AG20443 (cell line): ENCODE results near the gene IL1R2.
A peak's percentile ranks its signal among the peaks of the same experiment; 100 is the strongest.

ENCODE experiments used
- DNase-seq: peaks from one replicate; pipeline ENCODE4 v3.0.0; 2012; ENCODE audit warnings: low spot score, mixed read lengths

Gene IL1R2

DNA sequence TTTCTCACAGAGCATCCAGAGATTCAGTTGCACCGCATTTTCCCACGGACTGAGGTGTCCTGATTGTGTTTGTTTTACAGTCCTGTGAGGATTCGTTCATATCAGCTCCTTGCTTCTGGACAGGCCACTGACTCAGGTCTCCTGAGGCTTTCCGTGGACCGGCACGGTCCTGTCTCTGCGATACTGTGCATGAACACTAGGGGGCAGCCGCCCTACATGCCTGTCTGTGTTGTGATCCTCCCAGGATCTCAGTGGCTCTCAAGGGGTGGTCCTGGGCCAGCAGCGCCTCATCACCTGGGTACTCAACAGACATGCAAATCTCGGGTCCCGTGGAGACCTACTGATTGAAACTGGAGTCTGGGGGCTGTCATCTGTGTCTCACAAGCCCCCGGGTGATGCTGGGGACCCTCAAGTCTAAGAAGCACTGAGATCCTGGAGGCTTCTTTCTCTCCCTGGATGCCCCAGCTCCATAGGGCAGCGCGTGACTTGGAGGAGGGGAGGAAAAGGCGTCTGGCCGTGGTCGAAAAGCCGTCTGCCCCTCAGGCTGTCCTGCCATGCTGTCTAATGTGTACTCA lies 28.9 kb downstream of the IL1R2 start:
- DNase-seq, result peak; percentile 89

DNA sequence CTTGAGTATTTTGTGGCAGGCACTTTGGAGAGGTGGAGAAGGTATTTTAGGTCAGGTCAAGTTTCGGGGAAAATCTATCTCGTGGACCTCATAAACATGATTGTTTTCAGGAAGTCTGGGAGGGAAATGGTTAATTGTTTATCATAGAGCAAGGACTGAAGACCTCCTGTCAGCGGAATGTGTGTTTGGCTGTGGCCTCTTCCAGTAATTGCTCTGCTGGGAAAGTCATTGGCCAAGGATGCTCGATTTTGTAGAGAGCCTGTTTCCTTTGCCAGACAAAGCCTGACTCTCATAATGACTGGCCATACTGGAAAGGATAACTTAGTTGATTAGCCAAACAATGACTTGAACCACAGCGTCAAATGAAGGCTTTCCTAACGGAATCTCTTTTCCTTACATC lies 30.0 kb downstream of the IL1R2 start:
- DNase-seq, result peak; percentile 45

DNA sequence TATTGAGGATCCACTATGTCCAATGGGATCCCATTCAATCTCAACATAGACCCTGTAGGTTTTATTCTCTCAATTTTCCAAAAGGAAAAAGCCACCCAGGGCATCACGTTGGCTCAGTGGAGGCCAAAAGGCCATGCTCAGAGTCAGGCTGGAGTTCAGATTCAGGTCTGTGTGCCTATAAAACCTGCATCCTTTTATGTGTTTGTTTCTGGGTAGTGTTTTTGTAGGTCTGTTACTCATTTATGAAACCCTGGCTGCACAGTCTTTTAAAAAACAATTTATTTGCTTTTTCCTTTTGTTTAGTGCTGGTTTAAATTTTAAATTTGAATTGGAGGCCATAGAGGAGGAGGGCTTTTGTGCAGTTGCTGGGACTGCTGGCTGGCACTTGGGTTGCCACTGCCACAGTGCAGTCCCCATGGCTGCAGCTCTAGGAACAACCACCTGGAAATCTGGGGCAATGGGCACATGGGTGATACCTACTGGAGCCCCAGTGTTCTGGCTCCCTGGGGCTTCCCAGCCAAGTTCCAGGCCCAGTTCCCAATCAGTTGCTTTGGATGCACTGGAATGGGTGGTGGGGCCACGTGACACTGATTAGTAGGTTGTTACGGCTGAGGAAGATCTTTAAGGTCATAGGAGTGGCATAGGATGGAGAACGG lies 31.3 kb downstream of the IL1R2 start:
- no peak for DNase-seq

DNA sequence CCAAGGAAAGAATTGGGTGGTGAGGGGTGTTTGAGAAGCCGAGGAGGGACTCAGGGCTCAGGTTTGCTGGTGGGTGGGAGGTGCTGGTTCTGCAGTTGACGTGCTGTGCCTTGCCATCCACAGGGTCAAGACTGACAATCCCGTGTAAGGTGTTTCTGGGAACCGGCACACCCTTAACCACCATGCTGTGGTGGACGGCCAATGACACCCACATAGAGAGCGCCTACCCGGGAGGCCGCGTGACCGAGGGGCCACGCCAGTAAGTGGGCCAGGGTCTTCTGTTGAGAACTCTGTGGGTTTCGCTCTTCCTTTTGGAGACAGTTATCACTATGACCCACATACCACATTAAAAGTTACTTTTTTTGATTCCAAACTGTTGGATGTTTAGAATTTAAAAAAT lies 32.6 kb downstream of the IL1R2 start:
- no peak for DNase-seq

DNA sequence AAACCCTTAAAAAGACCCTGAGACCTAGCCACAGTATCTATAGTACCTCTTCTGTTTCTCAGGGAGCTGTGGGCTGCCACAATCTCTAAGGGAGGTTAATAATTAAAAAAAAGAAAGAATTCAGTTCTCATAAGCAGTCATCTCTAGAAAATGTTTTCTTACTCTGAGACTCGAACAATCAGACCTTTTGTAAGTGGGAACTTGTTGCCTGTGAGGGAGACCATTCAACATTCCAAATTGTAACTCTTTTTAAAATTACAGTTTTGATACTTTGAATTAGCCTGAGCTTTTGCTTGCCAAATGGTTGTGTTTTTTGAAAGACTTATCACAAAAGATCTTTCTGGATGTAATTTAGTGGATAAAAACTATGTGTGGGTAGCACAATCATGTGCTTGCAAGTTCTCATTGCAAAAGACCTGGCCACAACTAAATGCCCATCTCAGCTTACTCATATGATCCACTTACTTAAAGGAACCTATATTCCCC lies 33.3 kb downstream of the IL1R2 start:
- DNase-seq, result peak; percentile 28

DNA sequence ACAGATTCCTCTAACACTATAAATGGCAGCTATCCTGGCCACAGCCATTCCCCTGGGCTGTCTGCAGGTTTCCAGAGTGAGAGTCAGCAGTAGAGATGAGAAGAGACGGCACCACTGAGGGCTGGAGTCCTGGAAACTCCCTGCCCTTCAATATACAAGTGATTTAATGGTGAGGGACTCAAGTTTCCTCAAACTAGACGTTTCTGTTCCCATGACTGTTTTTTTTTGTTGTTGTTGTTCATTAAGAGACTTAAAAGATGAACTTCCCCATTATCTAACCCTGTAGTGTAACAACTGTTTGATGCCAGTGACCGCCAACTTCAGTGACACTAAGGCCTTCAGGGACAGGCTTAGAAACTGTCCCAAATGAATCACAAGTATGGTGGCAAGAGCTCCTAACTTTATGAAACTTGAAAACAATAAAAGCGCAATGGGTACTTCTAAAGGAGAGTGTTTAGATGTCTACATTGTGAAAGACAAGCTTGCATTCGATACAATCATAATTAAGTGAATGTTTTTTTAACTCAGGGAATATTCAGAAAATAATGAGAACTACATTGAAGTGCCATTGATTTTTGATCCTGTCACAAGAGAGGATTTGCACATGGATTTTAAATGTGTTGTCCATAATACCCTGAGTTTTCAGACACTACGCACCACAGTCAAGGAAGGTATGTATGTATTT lies 34.0 kb downstream of the IL1R2 start:
- no peak for DNase-seq

DNA sequence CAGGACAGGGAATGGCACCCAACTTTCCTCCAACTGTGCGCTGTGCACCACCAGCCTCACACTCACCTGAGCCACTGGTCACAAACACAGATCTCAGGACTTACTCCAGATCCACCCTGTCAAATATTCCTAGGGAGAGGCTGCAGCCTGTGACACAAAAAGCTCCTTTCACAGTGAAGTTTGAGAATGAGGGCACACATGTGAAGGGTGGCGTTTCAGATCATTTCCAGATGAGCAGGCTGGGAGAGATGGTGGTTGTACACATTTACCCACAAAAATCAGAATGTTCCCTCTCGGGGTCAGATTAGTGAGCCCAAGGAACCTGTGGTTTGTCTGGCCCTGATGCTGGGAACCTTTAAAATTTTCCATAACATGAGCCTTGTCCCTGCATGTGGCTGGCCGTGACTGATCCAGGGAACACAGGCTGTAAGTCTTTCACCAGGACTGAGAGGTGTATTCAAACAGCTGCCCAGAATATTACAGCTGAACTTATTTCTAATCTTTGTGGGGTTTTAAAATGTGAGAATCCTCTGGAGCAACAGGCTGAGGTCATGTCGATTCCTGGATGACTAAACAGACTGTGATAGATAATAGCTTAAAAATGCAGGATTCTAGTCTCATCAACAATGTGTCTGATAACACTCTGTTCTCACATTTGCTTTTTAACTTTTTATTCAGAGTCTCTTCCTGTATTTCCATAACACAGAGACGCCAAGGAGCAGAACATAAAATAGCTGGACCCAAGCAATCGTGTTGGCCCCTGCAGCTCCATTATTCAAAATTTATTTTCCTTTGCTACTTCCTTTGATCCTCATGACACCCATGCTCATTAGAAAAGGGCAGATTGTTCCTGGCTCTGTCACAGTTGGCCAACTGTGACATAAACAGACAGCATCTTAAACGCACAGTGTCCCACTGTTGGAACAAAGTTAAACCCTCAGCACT lies 35.5 kb downstream of the IL1R2 start:
- peak; percentile 70 for DNase-seq

DNA sequence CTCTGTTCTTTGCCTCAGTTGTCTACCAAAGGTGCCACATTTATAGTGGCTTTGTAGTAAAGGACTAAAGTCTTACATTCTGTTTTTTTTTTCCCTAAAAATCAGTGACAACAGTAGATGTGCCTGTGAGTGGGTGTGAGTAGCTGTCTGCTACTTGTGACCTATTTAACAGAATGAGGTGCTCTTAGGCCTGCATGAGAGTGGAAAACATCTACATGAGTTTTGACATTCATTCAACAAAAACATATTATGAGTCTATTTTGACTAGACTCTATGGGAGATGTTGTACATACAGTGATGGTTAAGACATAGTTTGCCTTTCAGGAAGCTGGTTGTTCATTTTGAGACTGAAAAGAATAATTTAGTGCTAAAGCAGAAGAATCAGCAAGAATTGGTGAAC lies 36.7 kb downstream of the IL1R2 start:
- DNase-seq, result no peak

DNA sequence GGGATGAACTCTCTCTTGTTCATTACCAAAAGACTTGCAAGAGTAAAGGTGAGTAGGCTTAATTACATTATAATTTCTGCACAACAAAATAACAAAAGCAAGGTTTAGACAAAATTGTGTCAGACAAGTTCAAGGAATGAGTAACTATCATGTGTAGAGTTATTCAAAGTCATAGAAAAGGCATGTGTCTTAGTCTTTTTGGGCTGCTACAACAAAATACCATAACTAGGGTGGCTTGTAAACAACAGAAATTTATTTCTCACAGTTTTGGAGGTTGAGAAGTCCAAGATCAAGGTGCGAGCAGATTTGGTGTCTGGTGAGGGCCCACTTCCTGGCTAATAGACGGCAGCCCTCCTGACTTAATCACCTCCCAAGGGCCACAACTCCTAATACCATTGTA lies 37.6 kb downstream of the IL1R2 start:
- no peak for DNase-seq

DNA sequence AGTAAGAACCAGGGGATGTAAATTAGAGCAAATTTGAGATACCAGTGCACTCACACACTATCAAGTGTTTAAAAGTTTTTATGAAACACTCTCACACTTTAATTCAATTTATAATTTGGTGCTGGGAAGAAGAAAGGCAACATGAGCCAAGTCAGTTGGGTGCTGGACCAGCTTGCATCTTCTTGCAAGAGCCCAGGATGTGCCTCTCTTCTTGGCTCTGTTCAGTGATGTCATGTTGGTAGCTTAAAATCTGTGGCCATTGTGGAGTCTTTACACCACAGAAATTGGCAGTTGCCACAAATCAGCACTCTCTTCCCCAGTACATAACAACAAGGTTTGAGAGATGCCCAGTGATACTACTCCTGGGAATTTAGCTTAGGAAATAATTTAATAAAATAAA lies 38.2 kb downstream of the IL1R2 start:
- DNase-seq, result no peak

DNA sequence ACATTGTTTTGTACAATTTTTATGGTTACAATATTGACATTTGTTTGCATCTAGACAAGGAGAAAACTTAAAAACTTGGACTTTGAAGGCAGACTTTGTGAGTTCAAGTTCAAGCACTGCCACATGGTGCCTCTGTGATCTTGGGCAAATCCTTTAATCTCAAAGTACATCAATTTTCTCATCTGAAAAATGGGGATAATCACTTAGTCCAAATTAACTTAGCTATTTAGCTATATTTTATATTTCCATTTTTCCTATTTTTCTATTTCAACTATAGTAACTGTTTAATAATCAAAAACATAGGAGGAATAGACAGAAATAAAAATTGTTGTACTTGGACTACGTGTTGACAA lies 38.7 kb downstream of the IL1R2 start:
- no peak for DNase-seq

DNA sequence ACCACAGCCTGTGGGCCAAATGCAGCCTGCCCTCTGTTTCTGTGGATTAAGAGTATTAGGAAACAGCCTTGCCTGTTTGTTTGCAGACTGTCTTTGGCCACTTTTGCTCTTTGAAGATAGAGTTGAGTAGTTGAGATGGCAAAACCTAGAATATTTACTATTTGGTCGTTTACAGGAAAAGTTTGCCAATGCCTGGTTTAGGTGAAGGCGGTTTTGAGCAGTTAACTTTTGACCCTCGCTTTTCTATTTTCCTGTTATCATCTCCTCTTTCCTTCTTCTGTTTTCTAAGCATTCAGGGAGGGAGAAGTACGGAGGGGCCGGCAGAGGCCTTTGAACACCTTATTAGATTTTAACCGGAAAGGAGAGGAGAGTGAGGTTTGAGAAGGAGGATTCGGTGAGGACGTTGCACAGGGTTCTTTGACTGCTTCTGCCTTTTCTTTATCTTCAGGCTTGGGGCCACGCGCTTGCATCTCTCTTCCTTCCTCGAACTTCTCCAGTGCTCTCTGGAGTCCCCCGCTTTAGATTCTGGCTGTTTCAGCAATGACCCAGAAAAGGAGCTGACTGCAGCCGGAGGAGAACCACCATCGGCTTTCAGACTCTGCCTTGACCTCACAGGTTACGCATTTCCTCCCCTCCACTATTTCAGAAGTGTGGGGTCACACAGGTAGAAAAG lies 39.2 kb downstream of the IL1R2 start:
- no peak for DNase-seq

DNA sequence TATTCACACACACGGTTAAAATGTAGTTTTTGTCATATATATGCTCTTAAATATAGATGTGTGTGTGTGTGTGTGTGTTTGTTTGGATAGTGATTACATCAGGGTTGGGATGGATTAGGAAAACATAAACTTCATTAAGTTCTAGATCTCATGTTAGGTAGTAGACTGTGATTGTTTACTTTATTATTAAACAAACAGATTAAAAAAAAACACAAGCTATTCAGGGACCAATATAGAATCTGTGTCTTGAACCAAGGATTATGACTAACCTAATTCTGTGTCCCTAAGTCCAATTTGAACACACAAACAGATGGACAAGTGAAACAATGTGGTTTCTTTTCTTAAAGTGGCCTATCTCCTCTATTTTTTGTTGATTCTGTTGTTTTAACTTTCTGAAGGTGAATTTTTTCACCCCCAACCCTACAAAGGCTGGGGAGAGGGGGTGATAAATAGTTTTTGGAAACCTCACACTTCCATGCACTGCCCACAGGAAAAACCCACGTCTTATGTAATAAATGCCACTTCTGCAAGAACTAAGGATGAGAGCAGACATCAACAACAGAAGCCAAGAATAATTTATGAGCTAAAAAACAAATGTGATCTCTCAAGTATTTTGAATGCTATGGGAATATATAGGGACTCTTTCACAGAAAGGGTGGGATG lies 40.7 kb downstream of the IL1R2 start:
- no peak for DNase-seq

DNA sequence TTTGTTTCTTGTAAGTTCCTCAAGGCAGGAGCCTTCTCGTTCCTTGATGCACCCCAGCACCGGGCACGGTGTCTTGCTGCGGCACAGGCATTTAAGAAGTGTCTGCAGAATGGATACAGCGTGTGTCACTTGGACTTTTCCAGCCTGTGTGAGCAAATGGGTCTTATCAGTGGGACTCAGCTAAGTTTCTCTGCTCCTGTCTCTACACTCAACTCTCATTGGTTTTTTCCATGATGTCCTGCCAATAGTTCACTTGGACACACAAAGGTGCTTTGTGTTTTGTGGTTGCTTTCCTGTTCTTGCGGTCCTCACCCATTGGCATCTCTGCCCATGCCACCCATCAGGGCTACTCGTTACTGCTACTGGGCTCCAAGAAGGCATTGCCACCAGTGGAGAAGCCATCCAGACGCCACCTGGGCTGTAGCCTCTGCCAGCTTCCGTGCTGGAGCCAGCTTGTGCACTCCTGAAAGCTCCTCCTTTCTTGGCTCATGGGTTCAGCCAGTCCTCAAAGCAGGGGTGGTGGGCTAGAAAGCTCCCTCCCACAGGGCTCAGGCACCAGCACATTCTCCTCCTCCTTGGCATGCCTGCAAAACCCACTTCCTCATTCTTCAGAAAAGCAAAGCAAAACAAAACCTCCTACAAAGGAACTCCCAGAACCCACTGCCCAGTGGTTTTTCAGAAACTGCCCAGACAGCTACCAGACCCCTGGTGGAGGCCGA lies 41.4 kb downstream of the IL1R2 start:
- peak; percentile 50 for DNase-seq

DNA sequence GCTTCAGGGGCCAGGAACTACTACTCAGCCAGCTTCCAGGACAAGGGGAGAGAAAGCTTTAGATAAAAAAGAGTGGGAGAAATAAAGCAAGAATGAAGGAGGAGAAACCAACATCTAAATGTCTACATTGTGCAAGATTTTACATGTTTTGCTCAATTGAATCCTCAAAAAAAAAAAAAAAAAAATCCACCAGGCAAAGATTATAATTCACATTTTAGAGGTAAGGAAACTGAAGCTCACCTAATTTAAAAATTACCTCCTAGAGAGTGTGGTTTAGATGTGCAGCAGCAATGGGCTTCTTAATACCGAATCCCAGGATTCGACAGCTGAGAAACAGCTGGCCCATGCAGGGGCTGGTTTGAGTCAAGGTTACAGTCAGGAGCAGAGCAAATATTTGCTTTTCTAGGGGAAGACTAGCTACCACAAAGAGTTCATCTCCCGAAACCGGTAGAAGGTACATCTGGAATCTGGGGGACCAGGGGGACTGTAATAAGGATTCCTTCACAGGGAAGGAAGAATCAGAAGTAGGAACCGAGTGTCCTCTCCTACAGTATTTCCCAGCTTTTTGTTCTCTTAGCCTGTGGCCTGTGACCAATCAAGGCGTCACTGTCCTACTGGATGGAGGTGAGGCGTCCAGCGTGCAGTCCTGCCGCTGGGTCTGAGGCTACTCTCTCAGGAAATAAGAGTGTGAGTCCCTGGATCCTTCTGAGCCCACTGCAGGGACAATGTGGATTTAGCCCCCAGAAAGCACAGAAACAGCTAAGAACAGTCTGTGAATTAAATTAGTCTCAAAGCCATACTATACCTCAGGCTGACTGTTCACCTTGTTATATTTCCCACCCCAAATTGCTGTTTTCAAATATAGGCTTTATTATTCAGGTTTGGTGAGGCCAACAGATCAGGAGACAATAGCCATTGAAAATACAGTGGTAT lies 42.3 kb downstream of the IL1R2 start:
- DNase-seq, result no peak

DNA sequence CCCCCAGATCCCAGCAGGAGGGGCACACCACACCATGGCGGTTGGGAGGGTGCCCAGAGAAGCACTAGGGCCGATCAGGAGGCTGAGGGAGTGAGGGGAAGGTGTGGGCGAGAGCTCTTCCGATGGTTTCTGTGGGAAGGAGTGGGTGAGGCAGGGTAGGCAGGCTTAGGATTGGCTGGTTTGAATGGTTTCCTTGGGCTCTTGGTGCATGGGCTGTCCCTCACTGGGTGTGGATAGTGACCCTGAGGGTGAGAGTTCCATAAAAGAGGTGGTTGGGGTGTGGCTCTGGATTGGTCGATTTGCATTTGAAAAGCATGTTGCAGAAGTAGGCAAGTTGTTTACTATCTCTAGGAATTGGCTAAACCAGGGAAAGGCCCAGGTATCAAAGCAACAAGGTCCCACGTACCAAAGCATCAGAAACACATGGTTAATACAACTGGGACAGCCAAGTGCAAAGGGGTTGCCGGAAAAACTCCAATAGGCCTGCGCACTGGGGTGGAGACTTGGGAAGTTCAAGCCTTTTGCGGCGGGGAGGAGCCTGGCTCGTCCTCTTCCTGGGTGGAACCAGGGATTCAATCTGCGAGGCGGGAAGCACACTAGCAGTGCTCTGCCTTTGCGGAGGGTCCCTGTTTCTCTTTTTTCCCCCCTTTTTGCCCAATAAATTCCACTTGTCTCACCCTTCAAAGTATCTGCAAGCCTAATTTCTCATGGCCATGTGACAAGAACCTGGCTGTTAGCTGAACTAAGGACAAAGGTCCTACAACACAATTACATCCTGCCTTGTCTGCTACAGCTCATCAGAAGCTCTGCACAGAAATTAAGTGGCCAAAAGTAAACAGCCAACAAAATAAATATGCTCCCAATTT lies 43.2 kb downstream of the IL1R2 start:
- DNase-seq, result no peak

DNA sequence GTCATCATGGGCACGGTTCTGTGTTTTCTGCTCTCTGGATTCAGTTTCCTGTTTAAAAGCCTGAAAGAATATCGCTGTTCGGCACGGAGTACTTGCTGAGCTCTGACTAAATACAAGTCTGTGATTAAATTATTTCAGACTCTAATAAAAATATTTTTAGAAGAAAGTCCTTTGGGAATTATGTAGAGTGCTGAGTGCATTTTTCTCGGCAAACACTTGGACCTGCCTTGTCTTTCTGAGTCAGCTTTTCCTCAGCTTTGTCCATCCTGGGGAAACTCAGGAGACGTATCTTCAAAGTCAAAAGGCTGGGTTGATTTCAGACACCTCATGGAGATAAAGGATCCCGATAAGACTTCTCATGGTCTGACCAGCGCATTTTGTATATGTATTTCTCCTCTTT lies 45.9 kb downstream of the IL1R2 start:
- peak; percentile 61 for DNase-seq

DNA sequence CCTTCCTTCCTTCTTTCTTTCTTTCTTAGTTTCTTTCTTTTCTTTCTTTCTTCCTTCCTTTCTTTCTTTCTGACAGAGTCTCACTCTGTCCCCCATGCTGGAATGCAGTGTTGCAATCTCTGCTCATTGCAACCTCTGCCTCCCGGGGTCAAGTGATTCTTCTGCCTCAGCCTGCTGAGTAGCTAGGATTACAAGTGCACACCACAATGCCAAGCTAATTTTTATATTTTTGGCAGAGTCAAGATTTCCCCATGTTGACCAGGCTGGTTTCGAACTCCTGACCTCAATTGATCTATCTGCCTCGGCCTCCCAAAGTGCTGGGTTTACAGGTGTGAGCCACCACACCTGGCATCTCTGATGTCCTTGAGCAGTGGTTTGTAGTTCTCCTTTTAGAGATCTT lies 48.5 kb downstream of the IL1R2 start:
- DNase-seq, result no peak

DNA sequence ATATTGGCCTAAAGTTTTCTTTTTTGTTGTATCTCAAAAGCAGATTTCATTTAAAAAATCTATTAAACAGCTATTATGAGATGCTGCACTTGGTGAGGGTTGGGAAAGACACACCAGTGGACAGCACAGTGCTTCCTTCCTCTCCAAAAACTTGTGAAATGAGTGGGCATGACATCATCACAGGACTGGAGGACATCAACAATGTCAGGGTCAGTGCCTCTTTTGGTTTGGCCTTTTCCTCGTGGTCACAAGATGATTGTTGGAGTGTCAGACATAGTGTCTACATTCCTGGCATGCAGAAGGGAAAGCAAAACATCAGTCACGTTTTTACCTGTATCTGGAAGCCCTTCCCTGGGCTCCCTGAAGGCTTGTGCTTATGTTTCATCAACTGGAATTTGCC lies 49.6 kb downstream of the IL1R2 start:
- peak; percentile 52 for DNase-seq
